Measurements from ENCODE around the gene HSPB8.

DNA sequence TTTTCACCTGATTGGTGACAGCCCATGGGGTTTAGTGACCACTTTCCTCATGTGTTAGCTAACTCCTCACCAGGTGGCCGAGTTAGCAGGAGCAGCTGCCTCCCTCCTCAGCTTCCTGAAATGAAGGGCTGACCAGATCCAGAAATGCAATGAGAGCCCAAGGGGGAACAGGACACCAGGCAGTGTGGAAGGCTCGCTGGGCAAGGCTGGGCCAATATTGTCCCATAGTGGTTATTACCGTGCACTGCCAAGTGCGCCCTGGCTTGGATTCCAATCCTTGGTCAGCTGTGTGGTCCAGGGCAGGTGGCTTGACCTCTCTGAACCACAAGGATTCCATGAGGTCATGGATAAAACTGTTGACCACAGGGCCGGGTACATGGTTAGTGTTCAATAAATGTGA lies 3.6 kb upstream of the HSPB8 start:
- TF ChIP-seq POLR2A (IDR thresholded peaks at IDR 0.05; ENCODE audit: low read length), result no peak
- TF ChIP-seq MAZ (IDR thresholded peaks at IDR 0.05; ENCODE audit: borderline replicate concordance, low read depth, low read length), result no peak
- TF ChIP-seq, protein P1, sequence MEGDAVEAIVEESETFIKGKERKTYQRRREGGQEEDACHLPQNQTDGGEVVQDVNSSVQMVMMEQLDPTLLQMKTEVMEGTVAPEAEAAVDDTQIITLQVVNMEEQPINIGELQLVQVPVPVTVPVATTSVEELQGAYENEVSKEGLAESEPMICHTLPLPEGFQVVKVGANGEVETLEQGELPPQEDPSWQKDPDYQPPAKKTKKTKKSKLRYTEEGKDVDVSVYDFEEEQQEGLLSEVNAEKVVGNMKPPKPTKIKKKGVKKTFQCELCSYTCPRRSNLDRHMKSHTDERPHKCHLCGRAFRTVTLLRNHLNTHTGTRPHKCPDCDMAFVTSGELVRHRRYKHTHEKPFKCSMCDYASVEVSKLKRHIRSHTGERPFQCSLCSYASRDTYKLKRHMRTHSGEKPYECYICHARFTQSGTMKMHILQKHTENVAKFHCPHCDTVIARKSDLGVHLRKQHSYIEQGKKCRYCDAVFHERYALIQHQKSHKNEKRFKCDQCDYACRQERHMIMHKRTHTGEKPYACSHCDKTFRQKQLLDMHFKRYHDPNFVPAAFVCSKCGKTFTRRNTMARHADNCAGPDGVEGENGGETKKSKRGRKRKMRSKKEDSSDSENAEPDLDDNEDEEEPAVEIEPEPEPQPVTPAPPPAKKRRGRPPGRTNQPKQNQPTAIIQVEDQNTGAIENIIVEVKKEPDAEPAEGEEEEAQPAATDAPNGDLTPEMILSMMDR (IDR thresholded peaks at IDR 0.05), result no peak
- TF ChIP-seq MYC (IDR thresholded peaks at IDR 0.05; ENCODE audit: borderline replicate concordance, low read length), result no peak
- no peak for TF ChIP-seq EP300 (IDR thresholded peaks at IDR 0.05)
- TF ChIP-seq JUN (IDR thresholded peaks at IDR 0.05), result no peak
- no peak for TF ChIP-seq HOXA7 (CRISPR knock-in tag; IDR thresholded peaks at IDR 0.05)
- TF ChIP-seq CHD2 (IDR thresholded peaks at IDR 0.05; ENCODE audit: low read length, partially characterized antibody), result no peak

All from A549 (cell line).